HEK293 (cell line): ENCODE results near the gene UNK.

Experiments used
- TRIM28 ChIP-seq: IDR thresholded peaks from 2 replicates; pipeline ENCODE4 v1.6.1; 2011; ENCODE audit warnings: low read length, control low read depth, borderline replicate concordance
- ZNF558 ChIP-seq: fragments of 450-650 bp; formaldehyde crosslinking; IDR thresholded peaks from 2 replicates; pipeline ENCODE4 v1.5.1; 2016; ENCODE audit warnings: missing biosample characterization, missing genetic modification characterization
- TF ChIP-seq, protein P1 (sequence below): fragments of 450-650 bp; formaldehyde crosslinking; IDR thresholded peaks from 2 replicates; pipeline ENCODE4 v1.5.1; 2016; ENCODE audit warnings: missing biosample characterization, missing genetic modification characterization
- TF ChIP-seq, protein P2 (sequence below): fragments of 450-650 bp; formaldehyde crosslinking; IDR thresholded peaks from 2 replicates; pipeline ENCODE4 v1.5.1; 2017; ENCODE audit warnings: missing biosample characterization, mild to moderate bottlenecking, missing genetic modification characterization, moderate library complexity
- TF ChIP-seq, protein P3 (sequence below): fragments of 450-650 bp; formaldehyde crosslinking; conservative IDR thresholded peaks from 2 replicates; pipeline ENCODE4 v1.5.1; 2016; ENCODE audit warnings: low read depth, missing biosample characterization, missing genetic modification characterization

DNA sequence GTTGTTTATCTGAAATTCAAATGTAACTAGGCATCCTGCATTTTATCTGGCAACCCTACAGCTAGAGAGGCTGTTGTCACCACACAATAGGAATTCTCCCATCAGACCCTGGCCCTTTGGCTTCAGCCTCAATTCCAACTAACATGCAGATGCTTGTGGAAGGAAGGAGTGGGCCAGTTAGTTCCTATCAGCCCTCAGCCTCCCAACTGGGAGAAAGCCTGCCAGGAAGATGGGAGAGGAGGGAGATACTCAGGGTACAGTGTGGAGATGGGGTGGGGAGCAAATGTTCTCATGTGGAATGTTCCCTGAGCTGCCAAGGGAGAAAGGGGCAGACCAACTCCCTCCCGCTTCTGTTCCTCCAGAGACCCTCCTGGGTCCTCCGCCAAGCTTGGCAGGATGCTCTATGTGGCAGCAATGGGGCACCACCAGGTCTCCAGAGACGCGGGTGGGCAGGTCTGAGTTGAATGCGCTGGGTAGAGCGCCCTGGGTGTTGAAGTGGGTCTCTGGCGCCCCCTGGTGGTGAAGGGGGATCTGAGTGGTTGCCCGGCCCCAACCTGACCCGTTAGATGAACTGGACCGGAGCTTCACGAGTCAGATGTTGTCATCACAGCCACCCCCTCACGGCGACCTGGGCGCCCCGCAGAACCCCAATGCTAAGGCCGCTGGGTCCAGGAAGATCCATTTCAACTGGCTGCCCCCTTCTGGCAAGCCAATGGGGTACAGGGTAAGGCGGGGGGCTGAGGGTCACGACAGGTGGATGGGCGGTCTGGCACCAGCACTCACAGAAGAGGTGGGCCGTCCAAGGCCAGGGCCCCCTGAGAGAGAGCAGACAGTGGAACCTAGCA is 34.8 kb upstream of the UNK start:
- TF ChIP-seq, protein P1, sequence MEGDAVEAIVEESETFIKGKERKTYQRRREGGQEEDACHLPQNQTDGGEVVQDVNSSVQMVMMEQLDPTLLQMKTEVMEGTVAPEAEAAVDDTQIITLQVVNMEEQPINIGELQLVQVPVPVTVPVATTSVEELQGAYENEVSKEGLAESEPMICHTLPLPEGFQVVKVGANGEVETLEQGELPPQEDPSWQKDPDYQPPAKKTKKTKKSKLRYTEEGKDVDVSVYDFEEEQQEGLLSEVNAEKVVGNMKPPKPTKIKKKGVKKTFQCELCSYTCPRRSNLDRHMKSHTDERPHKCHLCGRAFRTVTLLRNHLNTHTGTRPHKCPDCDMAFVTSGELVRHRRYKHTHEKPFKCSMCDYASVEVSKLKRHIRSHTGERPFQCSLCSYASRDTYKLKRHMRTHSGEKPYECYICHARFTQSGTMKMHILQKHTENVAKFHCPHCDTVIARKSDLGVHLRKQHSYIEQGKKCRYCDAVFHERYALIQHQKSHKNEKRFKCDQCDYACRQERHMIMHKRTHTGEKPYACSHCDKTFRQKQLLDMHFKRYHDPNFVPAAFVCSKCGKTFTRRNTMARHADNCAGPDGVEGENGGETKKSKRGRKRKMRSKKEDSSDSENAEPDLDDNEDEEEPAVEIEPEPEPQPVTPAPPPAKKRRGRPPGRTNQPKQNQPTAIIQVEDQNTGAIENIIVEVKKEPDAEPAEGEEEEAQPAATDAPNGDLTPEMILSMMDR (tag by site-specific recombination), result peak; percentile 97
- TF ChIP-seq ZNF558 (tag by site-specific recombination) (no peak), TRIM28 (no peak)
- TF ChIP-seq, protein P2, sequence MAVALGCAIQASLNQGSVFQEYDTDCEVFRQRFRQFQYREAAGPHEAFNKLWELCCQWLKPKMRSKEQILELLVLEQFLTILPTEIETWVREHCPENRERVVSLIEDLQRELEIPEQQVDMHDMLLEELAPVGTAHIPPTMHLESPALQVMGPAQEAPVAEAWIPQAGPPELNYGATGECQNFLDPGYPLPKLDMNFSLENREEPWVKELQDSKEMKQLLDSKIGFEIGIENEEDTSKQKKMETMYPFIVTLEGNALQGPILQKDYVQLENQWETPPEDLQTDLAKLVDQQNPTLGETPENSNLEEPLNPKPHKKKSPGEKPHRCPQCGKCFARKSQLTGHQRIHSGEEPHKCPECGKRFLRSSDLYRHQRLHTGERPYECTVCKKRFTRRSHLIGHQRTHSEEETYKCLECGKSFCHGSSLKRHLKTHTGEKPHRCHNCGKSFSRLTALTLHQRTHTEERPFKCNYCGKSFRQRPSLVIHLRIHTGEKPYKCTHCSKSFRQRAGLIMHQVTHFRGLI (tag by site-specific recombination), result no peak
- TF ChIP-seq, protein P3, sequence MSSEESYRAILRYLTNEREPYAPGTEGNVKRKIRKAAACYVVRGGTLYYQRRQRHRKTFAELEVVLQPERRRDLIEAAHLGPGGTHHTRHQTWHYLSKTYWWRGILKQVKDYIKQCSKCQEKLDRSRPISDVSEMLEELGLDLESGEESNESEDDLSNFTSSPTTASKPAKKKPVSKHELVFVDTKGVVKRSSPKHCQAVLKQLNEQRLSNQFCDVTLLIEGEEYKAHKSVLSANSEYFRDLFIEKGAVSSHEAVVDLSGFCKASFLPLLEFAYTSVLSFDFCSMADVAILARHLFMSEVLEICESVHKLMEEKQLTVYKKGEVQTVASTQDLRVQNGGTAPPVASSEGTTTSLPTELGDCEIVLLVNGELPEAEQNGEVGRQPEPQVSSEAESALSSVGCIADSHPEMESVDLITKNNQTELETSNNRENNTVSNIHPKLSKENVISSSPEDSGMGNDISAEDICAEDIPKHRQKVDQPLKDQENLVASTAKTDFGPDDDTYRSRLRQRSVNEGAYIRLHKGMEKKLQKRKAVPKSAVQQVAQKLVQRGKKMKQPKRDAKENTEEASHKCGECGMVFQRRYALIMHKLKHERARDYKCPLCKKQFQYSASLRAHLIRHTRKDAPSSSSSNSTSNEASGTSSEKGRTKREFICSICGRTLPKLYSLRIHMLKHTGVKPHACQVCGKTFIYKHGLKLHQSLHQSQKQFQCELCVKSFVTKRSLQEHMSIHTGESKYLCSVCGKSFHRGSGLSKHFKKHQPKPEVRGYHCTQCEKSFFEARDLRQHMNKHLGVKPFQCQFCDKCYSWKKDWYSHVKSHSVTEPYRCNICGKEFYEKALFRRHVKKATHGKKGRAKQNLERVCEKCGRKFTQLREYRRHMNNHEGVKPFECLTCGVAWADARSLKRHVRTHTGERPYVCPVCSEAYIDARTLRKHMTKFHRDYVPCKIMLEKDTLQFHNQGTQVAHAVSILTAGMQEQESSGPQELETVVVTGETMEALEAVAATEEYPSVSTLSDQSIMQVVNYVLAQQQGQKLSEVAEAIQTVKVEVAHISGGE (tag by site-specific recombination), result no peak
